GM19463 (cell line): ENCODE results near the gene PPP1R14C.
"Not testable (repeated sequence)": the region's sequence is repeated elsewhere in the genome, so short reads cannot be mapped to it uniquely, and the experiment has no call there.

Source experiments
- ATAC-seq: cut with Tn5 transposase; IDR thresholded peaks from one replicate; pipeline ENCODE4 v1.9.1; 2021; ENCODE audit warnings: mild to moderate bottlenecking, moderate library complexity; ENCODE audit not compliant: unreplicated experiment

The PPP1R14C gene

GRCh38 chr6:150211700-150212511 lies 69.1 kb downstream of the PPP1R14C start:
- no peak for ATAC-seq

GRCh38 chr6:150212778-150213177 lies 69.9 kb downstream of the PPP1R14C start:
- ATAC-seq = no peak

DNA sequence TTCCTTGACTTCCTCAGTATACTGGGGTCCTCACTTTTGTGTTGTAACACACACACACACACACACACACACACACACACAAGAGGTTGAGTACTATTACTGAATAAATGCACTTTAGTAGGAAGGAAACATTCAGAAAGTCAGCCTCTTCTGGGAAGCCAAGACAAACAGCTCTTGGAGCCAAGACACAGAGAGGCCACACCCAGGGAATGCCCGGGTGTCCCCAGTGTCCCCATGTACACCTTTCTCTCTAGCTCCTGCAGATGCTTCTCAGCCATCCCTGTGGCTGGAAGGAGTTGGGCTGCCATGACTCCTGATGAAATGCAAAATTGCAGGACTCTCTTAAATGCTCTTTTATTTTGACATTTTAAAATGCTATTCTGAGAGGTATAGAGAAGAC lies 70.5 kb downstream of the PPP1R14C start:
- ATAC-seq = no peak

GRCh38 chr6:150214310-150214709 lies 71.5 kb downstream of the PPP1R14C start:
- no peak for ATAC-seq

- no peak for ATAC-seq
Measured at GRCh38 chr6:150220634-150221551, 78.0 kb downstream of the PPP1R14C start.

DNA sequence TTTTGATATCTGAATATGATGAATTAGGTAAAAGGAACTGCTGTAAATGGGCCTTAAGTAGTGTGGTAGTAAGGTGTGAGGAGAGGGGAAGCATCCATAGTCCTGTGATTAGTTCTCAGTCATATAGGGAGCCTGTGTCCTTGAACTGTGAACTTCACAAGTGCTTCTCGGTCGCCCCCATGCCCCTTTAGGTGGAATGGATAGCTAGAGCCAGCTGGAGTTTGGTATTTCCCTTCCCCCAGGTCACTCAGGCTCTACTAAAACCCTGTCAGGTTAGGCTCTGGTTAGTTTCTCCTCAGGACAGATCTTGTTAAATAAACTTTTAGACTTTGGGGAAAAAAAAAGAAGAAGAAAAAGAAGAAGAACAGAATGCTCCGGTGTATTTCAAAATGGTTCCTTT lies 82.0 kb downstream of the PPP1R14C start:
- no peak for ATAC-seq

- ATAC-seq = no peak
Measured at GRCh38 chr6:150227281-150227680, 84.4 kb downstream of the PPP1R14C start.

DNA sequence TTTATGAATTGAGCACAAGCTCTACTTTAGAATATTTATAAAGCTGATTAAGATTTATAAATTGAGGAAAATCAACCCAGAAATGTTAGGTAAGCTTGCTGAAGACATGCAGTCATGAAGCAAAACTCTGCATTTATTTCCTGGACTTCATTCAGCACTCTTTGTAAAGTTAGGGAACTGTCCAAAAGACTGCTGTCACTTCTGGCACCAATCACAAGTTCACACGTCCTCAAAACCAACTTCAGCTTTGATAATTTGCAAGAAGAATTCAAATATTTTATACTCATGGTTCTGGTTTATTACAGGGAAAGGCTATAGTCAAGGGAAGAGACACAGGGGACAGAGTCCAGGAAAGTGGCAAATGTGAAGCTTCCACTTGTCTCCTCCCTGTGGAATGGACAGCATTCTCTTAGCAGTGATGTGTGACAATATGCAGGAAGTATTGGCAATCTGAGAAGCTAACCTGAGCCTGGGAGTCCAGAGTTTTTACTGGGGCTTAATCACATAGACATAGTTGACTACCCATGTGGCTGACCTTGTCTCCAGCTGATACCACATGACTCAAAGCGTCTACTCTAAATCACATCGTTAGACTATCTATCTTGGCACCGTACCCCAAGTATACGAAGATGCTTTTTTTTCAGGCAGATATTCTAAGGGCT lies 85.4 kb downstream of the PPP1R14C start:
- no peak for ATAC-seq

DNA sequence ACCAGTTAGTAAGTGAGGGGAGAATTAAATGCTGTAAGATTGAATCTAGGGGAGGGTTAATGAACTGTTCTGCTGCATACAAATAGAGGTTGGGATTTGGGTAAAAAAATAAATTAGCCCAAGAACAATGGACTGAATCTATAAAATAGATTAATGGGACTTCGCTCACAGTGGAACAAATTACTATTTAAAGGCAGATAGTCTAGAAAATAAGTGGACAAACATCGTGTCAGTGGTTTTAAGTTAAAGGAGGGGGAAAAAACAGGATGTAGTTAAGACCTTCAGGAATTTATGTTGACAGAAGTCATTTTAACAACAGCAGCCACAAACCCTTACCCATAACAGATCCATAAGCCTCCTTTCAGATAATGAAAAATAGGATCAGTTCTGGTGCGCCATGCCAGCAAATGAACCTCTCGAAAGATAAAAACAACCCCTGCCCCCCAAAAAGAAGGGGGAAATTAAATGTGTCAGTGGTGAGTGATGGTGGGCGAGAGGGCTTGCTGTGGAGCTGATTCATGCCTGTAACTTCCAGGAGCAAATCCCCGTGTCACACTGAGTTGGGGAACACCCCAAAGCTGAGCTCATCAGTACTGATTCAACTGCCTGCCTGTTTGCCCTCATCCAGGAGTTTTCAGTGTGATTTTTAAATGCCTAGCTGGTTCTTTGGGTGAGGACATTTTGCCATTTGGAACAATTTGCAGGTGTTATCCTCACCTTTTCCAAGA lies 86.8 kb downstream of the PPP1R14C start:
- no peak for ATAC-seq

- ATAC-seq = no peak
Measured at GRCh38 chr6:150230164-150230561, 87.3 kb downstream of the PPP1R14C start.

GRCh38 chr6:150230832-150231524 lies 88.1 kb downstream of the PPP1R14C start:
- ATAC-seq = no peak

DNA sequence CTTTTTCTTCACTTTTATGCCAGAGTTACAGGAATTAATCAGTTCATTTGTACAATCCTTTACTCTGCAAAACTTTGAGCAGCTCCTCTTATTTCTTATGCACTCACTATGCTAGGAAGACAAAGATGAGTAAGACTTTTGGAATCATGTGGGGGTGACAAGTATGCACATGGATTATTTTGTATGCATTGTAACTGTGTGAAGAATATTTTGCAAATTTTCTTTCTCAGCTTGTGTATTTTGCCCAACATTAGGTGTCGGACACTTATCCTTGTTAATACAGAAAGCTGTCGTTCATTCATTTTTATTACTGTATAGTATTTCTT lies 88.6 kb downstream of the PPP1R14C start:
- no peak for ATAC-seq

DNA sequence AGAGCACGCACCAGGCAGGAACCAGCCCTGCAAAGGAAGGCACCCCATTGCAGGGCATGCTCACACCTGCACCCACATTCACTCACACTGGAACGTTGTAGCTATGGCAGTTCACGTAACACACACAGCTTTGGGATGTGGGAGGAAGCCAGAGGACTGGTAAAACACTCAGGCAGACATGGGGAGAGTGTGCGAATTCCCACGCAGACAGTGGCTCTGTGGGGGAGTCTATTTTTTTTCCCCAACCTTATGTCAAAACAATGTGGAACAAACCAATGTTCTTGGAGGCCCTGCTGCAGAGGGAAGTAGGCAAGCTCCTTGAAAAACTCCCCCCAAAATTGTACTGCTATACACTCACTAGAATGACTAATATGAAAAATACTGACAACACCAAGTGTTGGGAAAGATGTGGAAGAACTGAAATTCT lies 91.0 kb downstream of the PPP1R14C start:
- no peak for ATAC-seq

DNA sequence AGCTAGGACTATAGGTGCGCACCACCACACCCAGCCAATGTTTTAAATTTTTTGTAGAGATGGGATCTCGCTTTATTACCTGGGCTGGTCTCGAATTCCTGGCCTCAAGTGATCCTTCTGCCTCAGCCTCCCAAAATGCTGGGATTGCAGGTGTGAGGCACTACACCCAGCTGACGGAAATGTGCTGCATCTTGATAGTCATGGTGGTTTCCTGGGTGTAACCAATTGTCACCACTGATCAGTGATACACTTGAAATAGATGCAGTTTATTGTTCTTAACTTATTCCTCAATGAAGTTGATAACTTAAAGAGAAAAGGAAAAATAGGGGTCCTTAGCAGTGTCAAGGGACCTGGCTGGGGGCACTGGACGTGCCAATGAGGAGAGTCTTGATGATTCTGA lies 92.4 kb downstream of the PPP1R14C start:
- ATAC-seq = no peak

GRCh38 chr6:150236114-150236513 lies 93.3 kb downstream of the PPP1R14C start:
- no peak for ATAC-seq

GRCh38 chr6:150236544-150236943 lies 93.7 kb downstream of the PPP1R14C start:
- no peak for ATAC-seq

DNA sequence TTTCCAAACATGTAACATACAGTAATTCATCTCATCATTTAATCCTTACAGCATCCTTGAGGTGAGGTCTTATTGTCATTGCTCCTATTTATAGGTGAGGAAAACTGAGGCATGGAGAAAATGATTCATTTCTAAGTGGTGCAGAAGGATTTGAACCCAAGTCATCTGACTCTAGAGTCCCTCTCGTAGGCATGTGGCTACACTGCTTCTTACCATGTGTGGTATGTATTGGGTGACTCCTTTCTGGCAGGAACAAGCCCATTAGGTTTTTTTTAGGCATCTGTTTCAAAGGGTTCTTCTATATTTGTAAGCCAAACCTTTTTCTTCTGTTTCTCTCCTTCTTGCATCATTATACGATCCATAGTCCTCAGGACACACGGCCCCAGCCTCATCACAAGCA lies 94.8 kb downstream of the PPP1R14C start:
- no peak for ATAC-seq

DNA sequence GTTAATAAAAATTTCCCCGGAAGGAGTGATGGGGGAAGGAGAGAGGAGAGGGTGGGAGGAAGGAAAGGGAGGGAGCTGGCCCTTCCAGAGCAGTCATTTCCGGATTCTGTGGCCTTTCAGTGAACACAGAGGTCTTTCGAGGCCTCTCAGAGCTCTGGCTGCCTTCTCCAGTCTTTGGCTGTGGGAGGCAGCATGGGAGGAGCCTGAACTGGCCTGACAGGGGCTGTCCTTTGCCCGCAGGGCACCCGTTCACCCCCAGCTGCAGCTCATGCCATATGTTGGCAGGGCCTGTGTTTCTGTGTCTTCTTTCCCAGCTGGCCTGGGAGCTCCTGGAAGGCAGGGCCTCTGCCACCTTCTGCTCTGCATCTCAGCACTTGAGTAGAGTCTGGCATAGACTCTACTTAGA lies 95.5 kb downstream of the PPP1R14C start:
- ATAC-seq = no peak

GRCh38 chr6:150238846-150239407 lies 96.1 kb downstream of the PPP1R14C start:
- no peak for ATAC-seq

DNA sequence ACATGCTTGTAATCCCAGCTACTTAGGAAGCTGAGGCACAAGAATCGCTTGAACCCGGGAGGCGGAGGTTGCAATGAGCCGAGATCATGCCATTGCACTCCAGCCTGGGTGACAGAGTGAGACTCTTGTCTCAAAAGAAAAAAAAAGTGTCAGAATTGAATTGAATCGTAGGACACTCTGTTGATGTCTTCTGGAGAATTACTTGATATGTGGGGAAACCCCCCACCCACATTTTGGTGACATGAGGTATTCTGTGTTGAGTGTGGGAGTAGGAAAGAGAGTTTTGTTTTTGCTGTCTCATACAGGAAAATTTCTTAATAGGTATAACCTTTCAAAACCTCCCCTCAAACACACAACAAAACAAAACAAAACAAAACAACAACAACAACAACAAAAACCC lies 98.9 kb downstream of the PPP1R14C start:
- ATAC-seq = not testable (repeated sequence)
